Measurements from ENCODE around the gene RSPRY1. TPM values are rescaled to one million over a fixed set of nuclear protein-coding genes. Genes with fewer than 3 reads are reported as not detected.

RSPRY1 gene
- polyA plus RNA-seq, 2 of the 4 experiments (the other 2 are of a cell fraction): 32.2 to 50.0 TPM

DNA sequence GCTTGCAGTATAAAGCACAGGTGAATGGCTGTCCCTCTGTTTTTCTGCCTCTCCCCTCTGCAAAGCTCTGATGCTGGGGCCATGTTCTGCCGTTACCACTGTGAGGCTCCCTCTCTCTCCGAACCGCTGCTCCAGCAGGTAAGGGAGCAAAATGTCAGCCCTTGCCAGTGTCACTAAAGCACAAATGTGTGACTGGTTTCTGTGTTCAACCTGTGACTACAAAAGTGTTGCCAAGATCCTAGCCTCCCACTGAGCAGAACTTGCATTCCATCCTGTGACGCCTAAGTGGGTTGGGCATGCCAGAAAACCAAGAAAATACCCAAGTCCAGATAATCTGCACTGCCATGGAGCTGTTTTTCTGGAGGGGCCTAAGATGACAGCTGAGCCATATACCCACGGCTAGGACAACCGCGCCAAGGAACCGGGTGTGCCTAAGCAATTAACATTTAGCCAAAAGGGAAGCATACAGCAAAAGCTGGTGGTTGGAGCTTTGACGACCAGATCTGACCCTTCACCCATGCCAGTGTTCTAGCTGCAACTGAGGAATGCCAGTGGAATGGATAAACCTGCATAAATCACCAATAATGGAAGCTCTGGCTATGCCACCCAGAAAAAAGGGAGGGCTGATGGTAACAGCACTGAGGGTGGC, 35.3 kb upstream of the RSPRY1 start:
- Histone ChIP-seq H3K9me3 (no peaks in the 10 kb centered on the region), H3K4me2 (no peak overlapping the region), H3K27ac (no peak overlapping the region), H3K4me1 (no peaks in the 10 kb centered on the region), H3K4me3 (no peak overlapping the region)
- TF ChIP-seq, protein P1, sequence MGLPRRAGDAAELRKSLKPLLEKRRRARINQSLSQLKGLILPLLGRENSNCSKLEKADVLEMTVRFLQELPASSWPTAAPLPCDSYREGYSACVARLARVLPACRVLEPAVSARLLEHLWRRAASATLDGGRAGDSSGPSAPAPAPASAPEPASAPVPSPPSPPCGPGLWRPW (IDR thresholded peaks at IDR 0.05): no peak
- TF ChIP-seq MYC (IDR thresholded peaks at IDR 0.05; ENCODE audit: borderline replicate concordance, low read length) (no peak), HOXB5 (CRISPR knock-in tag; IDR thresholded peaks at IDR 0.05) (no peak), JUN (IDR thresholded peaks at IDR 0.05) (no peak), EHF (CRISPR knock-in tag; IDR thresholded peaks at IDR 0.05) (no peak), CBX2 (IDR thresholded peaks at IDR 0.05; ENCODE audit: borderline replicate concordance, low read depth) (no peak), GATA3 (IDR thresholded peaks at IDR 0.05; ENCODE audit: borderline replicate concordance) (no peak), SMC3 (IDR thresholded peaks at IDR 0.05) (no peak)
- TF ChIP-seq, protein P2, sequence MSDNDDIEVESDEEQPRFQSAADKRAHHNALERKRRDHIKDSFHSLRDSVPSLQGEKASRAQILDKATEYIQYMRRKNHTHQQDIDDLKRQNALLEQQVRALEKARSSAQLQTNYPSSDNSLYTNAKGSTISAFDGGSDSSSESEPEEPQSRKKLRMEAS (IDR thresholded peaks at IDR 0.05): no peak
- TF ChIP-seq, protein P3, sequence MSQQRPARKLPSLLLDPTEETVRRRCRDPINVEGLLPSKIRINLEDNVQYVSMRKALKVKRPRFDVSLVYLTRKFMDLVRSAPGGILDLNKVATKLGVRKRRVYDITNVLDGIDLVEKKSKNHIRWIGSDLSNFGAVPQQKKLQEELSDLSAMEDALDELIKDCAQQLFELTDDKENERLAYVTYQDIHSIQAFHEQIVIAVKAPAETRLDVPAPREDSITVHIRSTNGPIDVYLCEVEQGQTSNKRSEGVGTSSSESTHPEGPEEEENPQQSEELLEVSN (IDR thresholded peaks at IDR 0.05; ENCODE audit: borderline replicate concordance, low read depth): no peak
- ChIA-PET CTCF (interaction anchor here (0.7 to 2.7 kb wide), 10 partner anchors 12 to 129 kb away, joined by 3 to 8 read pairs (median 4); partner anchors contain the start of genes PSME3IP1 and RSPRY1), POLR2A (no interaction called here)
- ATAC-seq (no peak), FAIRE-seq (no peak), DNase-seq (ENCODE audit: low read depth in 1 of 2, low spot score in 1 of 2) (no peak)
- WGBS (ENCODE audit: missing lambda C conversion rate): 94% methylated on average over 9 of the region's 9 CpGs

DNA sequence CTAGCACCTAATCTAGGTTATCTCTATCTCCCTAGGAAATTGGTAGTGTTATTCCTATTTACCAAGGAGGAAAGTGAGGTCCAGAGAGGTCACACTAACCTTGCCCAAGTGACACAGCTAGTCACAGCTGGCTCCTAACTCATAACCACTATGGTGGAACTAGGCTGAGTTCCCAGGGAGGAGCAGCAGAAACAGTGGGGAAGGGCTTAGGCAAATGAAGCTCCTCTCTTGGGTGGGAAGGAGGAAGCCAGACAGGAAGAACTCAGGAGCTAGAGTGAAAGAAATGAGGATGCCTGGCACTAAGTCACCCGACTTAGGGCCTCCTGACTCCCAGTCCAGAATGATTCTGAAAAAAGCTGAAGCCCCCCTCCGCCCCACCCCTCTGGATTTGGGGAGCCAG, 34.8 kb upstream of the RSPRY1 start:
- FAIRE-seq (no peak), ATAC-seq (no peak), DNase-seq (ENCODE audit: low read depth in 1 of 2, low spot score in 1 of 2) (no peak)
- Histone ChIP-seq H3K9me3 (no peaks in the 10 kb centered on the region), H3K4me1 (no peaks in the 10 kb centered on the region), H3K4me3 (no peak overlapping the region), H3K4me2 (no peak overlapping the region), H3K27ac (no peak overlapping the region)
- POLR2A ChIA-PET: no interaction called here
- TF ChIP-seq CBX2 (IDR thresholded peaks at IDR 0.05; ENCODE audit: borderline replicate concordance, low read depth) (no peak), FOXS1 (CRISPR knock-in tag; IDR thresholded peaks at IDR 0.05) (no peak), SMC3 (IDR thresholded peaks at IDR 0.05) (no peak), HEYL (CRISPR knock-in tag; IDR thresholded peaks at IDR 0.05) (no peak), MYC (IDR thresholded peaks at IDR 0.05; ENCODE audit: borderline replicate concordance, low read length) (no peak), CHD2 (IDR thresholded peaks at IDR 0.05; ENCODE audit: low read length, partially characterized antibody) (no peak), NPAS2 (CRISPR knock-in tag; IDR thresholded peaks at IDR 0.05; ENCODE audit: borderline replicate concordance) (no peak)
- CTCF ChIA-PET: interaction anchor here (0.7 to 1.8 kb wide), 8 partner anchors 14 to 130 kb away, joined by 3 to 5 read pairs (median 3); partner anchors contain the start of genes PSME3IP1 and RSPRY1
- 84% methylated on average over 2 of the region's 2 CpGs for WGBS (ENCODE audit: missing lambda C conversion rate)

DNA sequence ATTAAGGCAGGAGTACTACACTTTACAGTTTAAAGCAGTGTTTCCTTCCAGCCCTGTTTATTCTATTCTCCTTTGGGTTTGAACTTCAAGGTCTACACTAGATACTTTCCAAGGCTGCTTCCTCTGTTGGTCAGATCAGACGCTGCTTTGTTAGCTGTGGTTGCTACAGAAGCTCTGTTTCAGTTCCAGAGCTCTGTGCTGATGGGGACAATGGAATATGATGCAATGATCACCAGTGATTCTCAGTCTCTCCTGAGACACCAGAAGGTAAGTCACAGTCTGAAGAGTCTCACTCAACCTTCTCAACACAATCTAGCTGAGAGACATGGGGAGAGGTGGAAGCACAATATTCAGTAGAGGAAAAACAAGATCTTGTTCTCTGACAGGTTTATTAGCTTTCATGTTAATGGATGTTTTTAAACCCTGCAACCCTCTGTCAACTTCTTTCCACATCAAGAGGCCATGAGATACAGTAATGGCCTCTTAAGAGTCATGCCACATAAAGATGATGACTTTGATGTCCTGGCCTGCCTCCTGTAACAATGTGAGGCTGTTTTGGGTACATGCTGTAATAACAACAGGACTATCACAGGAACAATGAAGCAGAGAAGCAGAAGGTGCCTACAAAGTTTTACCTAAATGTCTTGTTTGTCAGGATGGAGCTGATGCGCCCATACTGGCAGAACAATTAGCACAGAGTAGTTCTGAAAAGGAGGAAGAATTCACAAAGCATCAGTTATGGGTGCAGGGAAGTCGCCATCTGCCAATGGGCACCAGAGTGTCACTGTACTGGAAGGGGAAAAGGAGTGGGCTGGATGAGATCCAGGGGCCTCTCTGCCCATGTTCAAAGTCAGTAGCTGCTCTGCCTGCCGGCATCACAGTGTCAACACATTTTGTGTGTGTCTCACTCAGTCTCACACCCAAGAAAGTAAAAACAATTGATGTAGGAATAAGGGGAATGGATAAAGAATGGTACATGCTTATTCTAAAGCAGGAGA, 33.7 kb upstream of the RSPRY1 start:
- Histone ChIP-seq H3K27ac (no peak overlapping the region), H3K4me1 (no peaks in the 10 kb centered on the region), H3K4me3 (no peak overlapping the region), H3K4me2 (no peak overlapping the region), H3K9me3 (no peaks in the 10 kb centered on the region)
- DNase-seq (ENCODE audit: low read depth in 1 of 2, low spot score in 1 of 2): no peak
- no peak for FAIRE-seq
- TF ChIP-seq RARB (CRISPR knock-in tag; IDR thresholded peaks at IDR 0.05): no peak
- TF ChIP-seq, protein P4, sequence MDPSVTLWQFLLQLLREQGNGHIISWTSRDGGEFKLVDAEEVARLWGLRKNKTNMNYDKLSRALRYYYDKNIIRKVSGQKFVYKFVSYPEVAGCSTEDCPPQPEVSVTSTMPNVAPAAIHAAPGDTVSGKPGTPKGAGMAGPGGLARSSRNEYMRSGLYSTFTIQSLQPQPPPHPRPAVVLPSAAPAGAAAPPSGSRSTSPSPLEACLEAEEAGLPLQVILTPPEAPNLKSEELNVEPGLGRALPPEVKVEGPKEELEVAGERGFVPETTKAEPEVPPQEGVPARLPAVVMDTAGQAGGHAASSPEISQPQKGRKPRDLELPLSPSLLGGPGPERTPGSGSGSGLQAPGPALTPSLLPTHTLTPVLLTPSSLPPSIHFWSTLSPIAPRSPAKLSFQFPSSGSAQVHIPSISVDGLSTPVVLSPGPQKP (IDR thresholded peaks at IDR 0.05; ENCODE audit: low read depth, low read length): no peak
- ATAC-seq: no peak
- ChIA-PET CTCF (interaction anchor here (0.7 to 2.1 kb wide), 9 partner anchors 9 to 106 kb away, joined by 3 to 11 read pairs (median 3); no protein-coding TSS in a partner anchor), POLR2A (no interaction called here)
- WGBS (ENCODE audit: missing lambda C conversion rate): 94% methylated on average over 4 of the region's 4 CpGs
